Thoracic aorta (tissue), 2 donors: ENCODE data around the gene DDX1. TPM values are rescaled to one million over a fixed set of nuclear protein-coding genes. Genes with fewer than 3 reads are reported as not detected.
"Not testable (repeated sequence)": the region's sequence is repeated elsewhere in the genome, so short reads cannot be mapped to it uniquely, and the experiment has no call there.

Experiments
- ATAC-seq: fragments of 150-250 bp; one replicate; pipeline ENCODE4 v1.8.0; 2017; ENCODE audit warnings: low read depth; ENCODE audit not compliant: insufficient number of reproducible peaks, low FRiP score
- DNase-seq: peaks from one replicate; pipeline ENCODE4 v3.0.0-alpha.2; 2020; ENCODE audit warnings: low spot score
- H3K27ac ChIP-seq, 2 donors: fragments of 200-600 bp; sonication (generic); 1 replicate in 1 of 2; 2 replicates in 1 of 2; pipeline ENCODE4 v1.5.1; 2016; ENCODE audit warnings: mild to moderate bottlenecking in 2 of 2, moderate library complexity in 2 of 2
- H3K27me3 ChIP-seq: fragments of 200-600 bp; sonication (generic); replicated peaks from 2 replicates; pipeline ENCODE4 v1.6.0; 2016; ENCODE audit warnings: mild to moderate bottlenecking; ENCODE audit not compliant: insufficient read depth
- H3K36me3 ChIP-seq: fragments of 200-600 bp; sonication (generic); one replicate; pipeline ENCODE4 v1.5.1; 2016
- H3K4me1 ChIP-seq, 2 donors: fragments of 200-600 bp; sonication (generic); 1 replicate in 1 of 2; 2 replicates in 1 of 2; pipeline versions ENCODE4 v1.5.1 to v1.6.0; 2016; ENCODE audit warnings: low read depth in 2 of 2, mild to moderate bottlenecking in 1 of 2; ENCODE audit not compliant: control insufficient read depth in 1 of 2
- H3K4me3 ChIP-seq: fragments of 200-600 bp; sonication (generic); 2 replicates; pipeline ENCODE4 v1.5.1; 2016; ENCODE audit warnings: mild to moderate bottlenecking
- H3K9me3 ChIP-seq: fragments of 200-600 bp; sonication (generic); 2 replicates; pipeline ENCODE4 v1.5.1; 2016
- total RNA-seq, 2 donors: library from RNA; depleted of rRNA; stranded (reverse); fragments of >200 nt; gene quantifications; one replicate each; pipeline versions ENCODE4 v1.1.0 to v1.2.3, GENCODE V29; 2016
- TF ChIP-seq, protein P1 (sequence below): fragments of 200-600 bp; sonication (generic); IDR thresholded peaks from one replicate; pipeline ENCODE4 v1.5.1; 2019; ENCODE audit warnings: antibody characterized with exemption

Gene DDX1
- total RNA-seq, 2 donors from 2014 or later = 58.3 to 61.3 TPM

DNA sequence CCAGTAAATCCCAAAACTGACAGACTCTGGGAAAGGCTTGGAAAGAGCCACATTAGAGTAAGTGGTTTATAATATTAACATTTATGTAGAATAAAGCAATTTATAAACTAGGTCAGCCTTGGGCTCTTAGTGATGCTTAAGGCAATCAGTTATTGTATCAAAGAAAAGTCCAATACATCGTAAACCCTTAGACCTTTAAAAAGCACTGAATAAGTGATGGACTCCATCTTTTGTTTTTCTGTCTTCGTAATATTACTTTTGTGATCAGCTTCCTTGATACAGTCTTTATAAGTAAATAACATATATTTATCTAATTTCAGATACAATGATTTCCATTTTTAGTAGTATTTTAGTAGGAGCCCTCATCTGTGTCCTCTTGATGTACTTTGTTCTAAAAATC is 28.7 kb downstream of the DDX1 start:
- TF ChIP-seq, protein P1, sequence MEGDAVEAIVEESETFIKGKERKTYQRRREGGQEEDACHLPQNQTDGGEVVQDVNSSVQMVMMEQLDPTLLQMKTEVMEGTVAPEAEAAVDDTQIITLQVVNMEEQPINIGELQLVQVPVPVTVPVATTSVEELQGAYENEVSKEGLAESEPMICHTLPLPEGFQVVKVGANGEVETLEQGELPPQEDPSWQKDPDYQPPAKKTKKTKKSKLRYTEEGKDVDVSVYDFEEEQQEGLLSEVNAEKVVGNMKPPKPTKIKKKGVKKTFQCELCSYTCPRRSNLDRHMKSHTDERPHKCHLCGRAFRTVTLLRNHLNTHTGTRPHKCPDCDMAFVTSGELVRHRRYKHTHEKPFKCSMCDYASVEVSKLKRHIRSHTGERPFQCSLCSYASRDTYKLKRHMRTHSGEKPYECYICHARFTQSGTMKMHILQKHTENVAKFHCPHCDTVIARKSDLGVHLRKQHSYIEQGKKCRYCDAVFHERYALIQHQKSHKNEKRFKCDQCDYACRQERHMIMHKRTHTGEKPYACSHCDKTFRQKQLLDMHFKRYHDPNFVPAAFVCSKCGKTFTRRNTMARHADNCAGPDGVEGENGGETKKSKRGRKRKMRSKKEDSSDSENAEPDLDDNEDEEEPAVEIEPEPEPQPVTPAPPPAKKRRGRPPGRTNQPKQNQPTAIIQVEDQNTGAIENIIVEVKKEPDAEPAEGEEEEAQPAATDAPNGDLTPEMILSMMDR = no peak
- no peak for DNase-seq
- Histone ChIP-seq H3K36me3 (peaks cover 43% of the 10 kb centered on the region), H3K4me1 (no peaks in the 10 kb centered on the region), H3K4me3 (no peak overlapping the region), H3K27me3 (no peaks in the 10 kb centered on the region), H3K27ac (no peak overlapping the region), H3K9me3 (no peaks in the 10 kb centered on the region)
- ATAC-seq = no peak

DNA sequence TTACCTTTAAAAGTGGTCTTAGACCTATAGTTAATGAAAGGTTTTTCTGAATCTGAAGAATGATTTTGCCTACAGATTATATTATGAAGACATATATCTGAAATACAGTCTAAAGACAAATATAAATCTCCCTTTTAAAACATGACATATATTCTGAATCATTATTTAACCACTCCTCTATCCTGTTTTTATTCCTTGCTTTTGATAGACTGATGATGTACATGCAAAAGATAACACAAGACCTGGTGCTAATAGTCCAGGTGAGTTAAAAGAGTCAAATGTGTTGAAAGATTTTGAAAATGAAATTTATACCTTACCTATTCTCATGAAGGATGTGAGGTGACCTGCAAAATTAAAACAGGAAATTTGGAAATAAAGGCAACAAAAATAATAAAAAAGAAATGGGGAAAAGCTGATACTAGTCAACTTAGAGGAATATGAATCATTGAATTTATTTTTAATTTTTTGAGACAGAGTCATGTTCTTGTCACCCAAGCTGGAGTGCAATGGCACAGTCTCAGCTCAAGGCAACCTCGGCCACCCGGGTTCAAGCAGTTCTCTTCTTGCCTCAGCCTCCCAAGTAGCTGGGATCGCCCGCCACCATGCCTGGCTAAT is 29.3 kb downstream of the DDX1 start:
- H3K36me3 ChIP-seq = peaks cover 43% of the 10 kb centered on the region
- DNase-seq (no peak), ATAC-seq (no peak)
- no peaks in the 10 kb centered on the region for H3K9me3 ChIP-seq
- H3K4me1 ChIP-seq = no peaks in the 10 kb centered on the region
- no peak overlapping the region for H3K4me3 ChIP-seq
- TF ChIP-seq, protein P1 = no peak
- H3K27me3 ChIP-seq = no peaks in the 10 kb centered on the region
- no peak overlapping the region for H3K27ac ChIP-seq

DNA sequence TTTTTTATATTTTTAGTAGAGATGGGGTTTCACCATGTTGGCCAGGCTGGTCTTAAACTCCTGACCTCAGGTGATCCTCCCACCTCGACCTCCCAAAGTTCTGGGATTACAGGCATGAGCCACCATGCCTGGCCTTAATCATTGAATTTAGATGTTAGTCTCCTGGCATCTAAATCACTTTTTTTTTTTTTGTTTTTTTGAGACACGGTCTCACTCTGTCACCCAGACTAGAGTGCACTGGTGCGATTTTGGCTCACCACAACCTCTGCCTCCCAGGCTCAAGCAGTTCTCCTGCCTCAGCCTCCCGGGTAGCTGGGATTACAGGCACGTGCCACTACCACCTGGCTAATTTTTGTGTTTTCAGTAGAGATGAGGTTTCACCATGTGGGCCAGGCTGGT is 29.8 kb downstream of the DDX1 start:
- H3K4me3 ChIP-seq, DNase-seq, H3K27me3 ChIP-seq, H3K27ac ChIP-seq, H3K4me1 ChIP-seq, H3K9me3 ChIP-seq, ATAC-seq: not testable (repeated sequence)
- H3K36me3 ChIP-seq = peaks cover 43% of the 10 kb centered on the region

DNA sequence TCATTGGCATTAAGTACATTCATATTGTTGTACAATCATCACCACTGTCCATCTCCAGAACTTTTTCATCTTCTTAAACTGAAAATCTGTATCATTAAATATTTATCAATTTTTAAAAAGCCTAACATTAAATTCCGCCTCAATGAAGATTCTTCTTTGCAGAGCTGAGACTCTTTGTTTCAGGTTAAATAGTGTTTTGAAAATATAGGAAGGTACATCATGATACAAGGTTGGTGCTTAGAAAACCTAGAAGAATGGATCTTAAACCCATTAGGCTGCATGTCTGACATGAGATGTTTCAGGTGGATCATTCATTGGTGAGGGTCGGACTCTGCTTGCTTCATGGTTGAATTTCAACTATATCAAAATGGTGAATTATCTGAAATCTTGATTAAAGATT is 30.5 kb downstream of the DDX1 start:
- peaks cover 46% of the 10 kb centered on the region for H3K36me3 ChIP-seq
- TF ChIP-seq, protein P1 = no peak

DNA sequence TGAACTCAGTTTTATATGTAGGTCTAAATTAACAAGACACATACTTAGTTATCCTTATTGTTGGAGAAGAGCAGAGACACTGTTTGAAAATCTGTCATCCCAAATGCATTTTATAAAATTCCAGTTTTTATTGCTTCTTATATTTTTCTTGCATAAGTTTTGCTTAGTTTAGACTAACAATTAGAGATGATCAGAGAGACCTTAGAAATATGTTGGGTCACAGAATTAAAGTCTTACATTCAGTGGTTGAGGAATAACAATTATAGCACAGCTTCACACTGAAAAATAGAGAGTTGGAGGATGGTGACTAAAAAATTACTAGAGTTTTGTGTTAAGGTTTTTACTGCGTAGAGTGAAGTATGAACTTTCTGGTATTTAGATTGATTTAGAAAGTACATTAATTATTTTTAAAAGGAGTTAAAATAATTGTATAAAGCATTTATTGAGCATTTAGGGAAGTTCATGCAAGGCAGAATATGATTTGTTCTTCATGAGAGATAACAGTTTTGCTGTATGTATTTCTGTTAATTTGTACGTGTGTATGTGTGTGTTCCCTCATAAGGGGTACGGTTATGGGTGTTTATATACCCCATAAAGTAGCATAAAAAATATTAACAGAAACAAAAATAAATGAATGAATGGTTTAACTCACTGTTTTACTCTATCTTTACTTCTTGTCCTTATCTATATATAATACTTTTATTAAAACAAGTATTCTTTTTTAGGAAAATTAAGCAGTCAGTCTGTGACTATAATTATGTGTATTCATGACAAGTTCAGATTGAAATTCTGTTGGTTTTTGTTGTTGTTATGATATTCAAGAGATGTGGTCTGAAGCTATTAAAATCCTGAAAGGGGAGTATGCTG is 31.2 kb downstream of the DDX1 start:
- H3K27me3 ChIP-seq = no peaks in the 10 kb centered on the region
- peaks cover 46% of the 10 kb centered on the region for H3K36me3 ChIP-seq
- H3K4me3 ChIP-seq = no peak overlapping the region
- H3K27ac ChIP-seq = no peak overlapping the region
- ATAC-seq (no peak), DNase-seq (no peak)
- no peaks in the 10 kb centered on the region for H3K9me3 ChIP-seq
- TF ChIP-seq, protein P1 = no peak
- no peaks in the 10 kb centered on the region for H3K4me1 ChIP-seq

More for the DNA sequence above, 30.5 kb downstream of the DDX1 start:
- DNase-seq (no peak), ATAC-seq (no peak)
- Histone ChIP-seq H3K27me3 (no peaks in the 10 kb centered on the region), H3K9me3 (no peaks in the 10 kb centered on the region), H3K4me3 (no peak overlapping the region), H3K4me1 (no peaks in the 10 kb centered on the region), H3K27ac (no peak overlapping the region)
